HG02610 (cell line): Measurements from ENCODE around the gene ELANE.

ENCODE experiments used
- ATAC-seq: cut with Tn5 transposase; IDR thresholded peaks from one replicate; pipeline ENCODE4 v1.9.1; 2021; ENCODE audit warnings: mild to moderate bottlenecking, moderate library complexity; ENCODE audit not compliant: unreplicated experiment

The ELANE gene

GRCh38 chr19:861141-861755 is 9.1 kb downstream of the ELANE start:
- ATAC-seq, result no peak

- ATAC-seq, result no peak
Measured at GRCh38 chr19:861756-862580, 9.9 kb downstream of the ELANE start.

- ATAC-seq, result no peak
Measured at GRCh38 chr19:862581-863314, 10.6 kb downstream of the ELANE start.

DNA sequence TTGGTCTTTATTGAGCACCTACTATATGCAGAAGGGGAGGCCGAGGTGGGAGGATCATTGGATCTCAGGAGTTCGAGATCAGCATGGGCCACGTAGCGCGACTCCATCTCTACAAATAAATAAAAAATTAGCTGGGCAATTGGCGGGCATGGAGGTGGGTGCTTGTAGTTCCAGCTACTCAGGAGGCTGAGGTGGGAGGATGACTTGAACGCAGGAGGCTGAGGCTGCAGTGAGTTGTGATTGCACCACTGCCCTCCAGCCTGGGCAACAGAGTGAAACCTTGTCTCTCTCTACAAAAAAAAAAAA is 11.2 kb downstream of the ELANE start:
- no peak for ATAC-seq

DNA sequence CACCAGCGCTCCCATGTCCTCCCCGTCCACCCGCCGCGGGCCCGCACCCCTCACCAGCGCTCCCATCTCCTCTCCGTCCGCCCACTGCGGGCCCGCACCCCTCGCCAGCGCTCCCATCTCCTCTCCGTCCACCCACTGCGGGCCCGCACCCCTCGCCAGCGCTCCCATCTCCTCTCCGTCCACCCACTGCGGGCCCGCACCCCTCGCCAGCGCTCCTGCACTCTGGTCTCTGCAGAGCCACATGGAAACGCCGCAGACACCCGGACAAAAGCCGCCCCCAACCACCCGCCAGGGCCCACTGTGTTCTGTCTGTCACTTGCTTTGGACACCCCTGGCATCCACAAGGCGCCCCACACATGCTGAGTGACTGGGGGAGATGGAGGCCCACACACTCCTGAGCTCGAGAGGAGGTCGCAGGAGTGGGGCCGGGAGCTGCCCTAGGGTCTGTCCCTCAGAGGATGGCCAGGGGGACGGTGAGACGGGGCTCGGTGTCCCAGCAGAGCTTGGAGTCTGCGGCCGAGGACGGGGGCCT is 14.7 kb downstream of the ELANE start:
- ATAC-seq, result no peak

DNA sequence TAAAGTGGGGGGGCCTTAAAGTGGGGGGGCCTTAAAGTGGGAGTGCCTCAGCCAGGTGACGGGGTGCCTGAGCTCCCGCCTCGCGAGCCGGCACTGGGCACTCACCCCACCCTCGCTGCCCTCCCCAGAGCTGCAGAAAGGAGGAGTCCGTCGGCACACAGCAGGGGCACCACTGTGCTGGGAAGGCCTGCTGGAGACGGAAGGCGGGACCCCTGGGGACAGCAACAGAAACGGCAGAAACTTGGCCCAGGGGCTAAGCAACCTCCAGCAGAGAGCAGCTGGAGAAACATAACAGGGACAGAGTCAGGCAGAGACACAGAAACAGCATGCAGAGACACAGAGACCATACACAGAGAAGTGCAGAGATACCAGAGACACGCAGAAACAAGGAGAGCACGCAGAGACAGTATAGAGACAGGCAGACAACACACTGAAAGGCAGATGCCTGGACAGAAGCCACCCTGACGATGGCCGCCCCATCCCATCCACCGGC is 15.2 kb downstream of the ELANE start:
- no peak for ATAC-seq

GRCh38 chr19:867855-868457 is 15.9 kb downstream of the ELANE start:
- ATAC-seq, result no peak

- no peak for ATAC-seq
Measured at GRCh38 chr19:868458-869244, 16.5 kb downstream of the ELANE start.

DNA sequence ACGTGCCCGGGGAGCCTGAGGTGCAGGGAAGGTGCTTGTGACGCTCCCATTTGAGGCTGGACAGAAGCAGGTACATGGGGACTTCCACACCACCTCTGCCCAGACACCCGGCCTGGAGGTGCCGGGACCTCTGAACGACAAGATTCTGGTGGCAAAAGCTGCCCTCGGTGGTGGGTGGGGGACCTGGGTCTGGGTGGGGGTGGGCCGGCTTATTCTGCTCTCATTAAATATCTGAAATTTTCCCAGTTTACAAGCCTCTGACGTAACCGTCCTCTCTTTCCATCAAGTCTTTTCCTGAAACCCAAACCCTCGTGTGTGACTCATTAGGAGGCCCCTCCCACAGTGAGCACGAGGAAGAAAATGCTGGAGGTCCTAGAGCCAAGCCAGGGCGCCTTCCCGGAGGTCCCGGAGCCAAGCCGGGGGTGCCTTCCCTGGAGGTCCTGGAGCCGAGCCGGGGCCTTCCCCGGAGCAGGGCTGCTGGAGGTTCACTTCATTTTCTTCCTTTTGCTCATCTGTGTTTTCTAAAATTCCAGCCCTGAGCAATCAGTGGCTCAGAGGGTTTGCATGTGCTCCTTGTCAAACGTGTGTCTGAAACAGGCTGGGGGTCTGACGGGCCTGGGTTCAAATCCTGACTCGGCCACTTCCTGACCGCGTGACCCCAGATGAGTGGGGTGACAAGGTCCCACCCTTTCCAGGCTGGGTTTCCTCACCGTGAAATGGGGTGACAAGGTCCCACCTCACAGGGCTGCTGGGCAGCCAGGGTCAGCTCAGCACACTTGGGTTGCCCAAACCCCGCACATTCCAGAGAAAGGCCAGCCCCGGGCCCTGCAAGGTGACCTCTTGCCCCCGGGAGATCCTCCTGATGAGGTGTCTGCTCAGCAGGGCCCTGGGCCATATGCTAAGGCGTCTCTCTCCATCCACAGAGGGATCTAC is 17.4 kb downstream of the ELANE start:
- ATAC-seq, result no peak

GRCh38 chr19:870314-870713 is 18.2 kb downstream of the ELANE start:
- no peak for ATAC-seq

DNA sequence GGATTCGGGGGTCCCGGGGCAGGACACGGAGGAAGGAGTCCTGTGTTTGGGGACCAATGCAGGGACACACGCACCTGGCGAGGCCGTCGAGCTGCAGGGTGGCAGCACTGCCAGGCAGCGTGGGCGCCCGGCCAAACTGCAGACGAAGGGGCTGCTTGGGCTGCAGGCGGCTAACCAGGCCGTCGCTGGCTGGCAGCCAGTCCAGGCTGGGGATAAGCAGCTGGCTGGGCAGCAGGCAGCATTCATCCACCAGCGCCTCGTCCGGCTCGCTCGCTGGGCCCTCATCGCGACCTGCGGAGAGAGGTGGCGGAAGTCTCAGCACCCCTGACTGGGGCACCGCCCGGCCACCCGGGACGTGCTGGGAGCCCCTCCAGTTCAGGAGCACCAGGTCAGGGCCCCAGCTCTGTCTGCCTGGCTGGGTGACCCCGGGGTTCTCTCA is 18.9 kb downstream of the ELANE start:
- no peak for ATAC-seq

DNA sequence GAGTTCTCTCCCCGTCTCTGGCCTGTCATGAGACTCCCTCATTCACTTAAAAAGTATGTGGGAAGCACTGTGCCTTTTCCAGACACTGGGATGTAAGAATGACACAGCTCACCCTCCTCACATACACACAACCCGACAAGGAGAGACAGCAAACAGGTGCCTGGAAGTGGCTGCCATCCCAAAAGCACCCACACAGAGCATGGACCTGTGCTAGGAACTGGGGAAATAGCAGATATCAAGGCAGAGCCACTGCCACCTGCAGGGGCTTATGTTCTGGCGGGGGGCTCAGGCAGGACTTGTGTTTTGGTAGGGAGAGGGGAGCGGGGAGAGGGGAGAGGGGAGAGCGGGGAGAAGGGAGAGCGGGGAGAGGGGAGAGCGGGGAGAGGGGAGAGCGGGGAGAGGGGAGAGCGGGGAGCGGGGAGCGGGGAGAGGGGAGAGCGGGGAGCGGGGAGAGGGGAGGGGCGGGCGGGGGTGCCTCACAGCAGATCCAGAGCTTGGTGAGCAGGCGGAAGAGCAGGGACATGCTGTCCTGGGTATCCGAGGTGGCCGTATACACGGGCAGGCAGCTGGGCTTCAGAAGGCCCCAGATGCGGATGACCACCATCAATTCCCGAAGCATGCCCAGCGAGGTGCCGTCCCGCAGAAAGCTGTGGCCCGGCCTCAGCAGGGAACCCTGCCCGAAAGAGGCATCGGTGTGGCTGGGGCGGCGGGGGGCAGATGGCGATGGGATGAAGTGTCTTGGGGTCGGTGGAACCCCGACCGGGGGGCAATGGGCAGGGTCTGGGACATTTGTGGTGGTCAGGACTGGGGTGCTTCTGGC is 19.6 kb downstream of the ELANE start:
- ATAC-seq, result no peak

DNA sequence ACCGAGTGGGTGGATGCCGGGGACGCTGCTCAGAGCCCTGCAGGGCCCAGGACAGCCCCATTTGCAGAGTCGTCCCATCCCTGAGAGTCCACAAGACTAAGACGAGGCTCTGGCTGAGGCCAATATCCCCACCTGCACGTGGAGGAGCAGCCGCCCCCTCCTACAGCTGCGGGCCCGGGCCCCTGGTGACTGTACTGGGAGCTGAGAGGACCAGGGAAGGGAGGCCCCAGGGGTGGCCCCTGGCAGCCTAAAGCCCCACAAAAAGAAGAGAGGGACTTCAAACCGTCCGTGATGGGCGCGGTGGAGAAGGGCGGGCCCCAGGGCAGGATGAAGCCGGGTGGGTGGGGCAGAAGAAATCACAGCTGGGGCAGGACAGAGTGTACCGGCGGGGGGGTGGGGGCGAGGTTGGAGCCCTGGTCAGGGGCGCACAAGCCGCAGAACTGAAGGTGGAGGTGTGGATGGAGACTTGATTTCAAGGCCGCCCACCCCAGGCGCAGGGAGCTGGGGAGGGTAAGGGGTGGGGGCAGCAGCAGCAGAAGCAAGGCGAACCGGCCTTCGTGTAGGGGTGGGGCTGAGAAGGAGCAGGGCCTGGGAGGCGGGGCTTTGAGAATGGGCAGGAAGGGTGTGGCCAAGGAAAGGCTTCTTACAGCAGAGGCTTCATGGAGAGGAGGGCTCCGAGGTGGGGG is 20.3 kb downstream of the ELANE start:
- no peak for ATAC-seq

DNA sequence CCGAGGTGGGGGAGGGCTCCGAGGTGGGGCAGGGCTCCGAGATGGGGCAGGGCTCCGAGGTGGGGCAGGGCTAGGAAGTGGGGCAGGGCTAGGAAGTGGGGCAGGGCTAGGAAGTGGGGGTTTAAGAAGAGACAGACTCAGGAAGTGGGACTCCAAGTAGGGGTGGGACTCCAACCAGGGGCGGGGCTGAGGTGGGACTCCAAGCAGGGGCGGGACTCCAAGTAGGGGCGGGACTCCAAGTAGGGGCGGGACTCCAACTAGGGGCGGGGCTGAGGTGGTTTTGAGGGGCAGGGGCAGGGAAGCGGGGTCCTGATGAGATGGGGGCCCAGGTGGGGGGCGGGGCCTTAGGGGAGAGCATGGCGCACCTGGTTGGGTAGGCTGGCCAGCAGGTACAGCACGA is 21.0 kb downstream of the ELANE start:
- no peak for ATAC-seq

GRCh38 chr19:873561-874041 is 21.5 kb downstream of the ELANE start:
- ATAC-seq, result no peak

GRCh38 chr19:875265-875879 is 23.3 kb downstream of the ELANE start:
- no peak for ATAC-seq

DNA sequence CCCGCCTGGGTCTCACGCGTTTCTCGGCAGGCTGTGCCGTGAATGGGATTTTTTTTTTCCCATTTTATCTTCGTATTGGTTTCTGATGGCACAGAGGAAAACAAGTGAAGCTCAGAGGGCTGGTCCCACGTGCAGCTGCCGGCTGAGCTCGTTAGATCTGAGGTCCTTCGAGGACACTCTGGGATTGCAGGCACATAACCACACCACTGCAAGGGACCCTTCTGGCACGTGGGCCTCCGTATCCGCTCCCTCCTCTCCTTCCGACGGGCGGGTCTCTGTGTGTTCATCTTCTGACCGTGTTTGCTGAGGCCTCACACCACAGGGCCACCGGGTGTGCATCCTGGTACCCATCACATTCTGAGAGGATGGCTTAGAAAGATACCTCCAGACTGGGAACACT is 24.0 kb downstream of the ELANE start:
- no peak for ATAC-seq
